Muscle of leg (tissue), 11 donors: ENCODE data around the gene CYP27C1. TPM values are rescaled to one million over a fixed set of nuclear protein-coding genes. Genes with fewer than 3 reads are reported as not detected.

Source experiments
- DNase-seq: peaks from one replicate; pipeline ENCODE4 v3.0.0; 2013
- H3K27ac ChIP-seq: one replicate; pipeline ENCODE4 v1.5.1; 2013; ENCODE audit warnings: mild to moderate bottlenecking, low read length, control low read depth
- H3K27me3 ChIP-seq: one replicate; pipeline ENCODE4 v1.6.1; 2013; ENCODE audit warnings: low read length; ENCODE audit not compliant: control insufficient read depth, insufficient read depth
- H3K36me3 ChIP-seq: one replicate; pipeline ENCODE4 v1.6.1; 2013; ENCODE audit warnings: low read length; ENCODE audit not compliant: control insufficient read depth, insufficient read depth
- H3K4me1 ChIP-seq: one replicate; pipeline ENCODE4 v1.6.1; 2013; ENCODE audit warnings: low read length; ENCODE audit not compliant: control insufficient read depth, insufficient read depth
- H3K4me3 ChIP-seq: one replicate; pipeline ENCODE4 v1.5.1; 2013; ENCODE audit warnings: low read length, control low read depth
- H3K9me3 ChIP-seq: replicated peaks from 2 replicates; pipeline ENCODE4 v1.6.1; 2013; ENCODE audit warnings: low read depth, low read length; ENCODE audit not compliant: control insufficient read depth
- WGBS: methylation state at CpG from one replicate; pipeline ENCODE4 v1.1.5; 2013; ENCODE audit warnings: missing lambda C conversion rate; ENCODE audit not compliant: insufficient coverage; 5-methylcytosine and 5-hydroxymethylcytosine counted together
- polyA plus RNA-seq, 8 donors: library from polyadenylated mRNA; unstranded; fragments of 120-200 nt; gene quantifications; one replicate each; pipeline versions ENCODE4 v1.2.1 to v1.2.3, GENCODE V29; 2013; ENCODE audit warnings: inconsistent platforms in 1 of 8, low replicate concordance in 1 of 8; ENCODE audit not compliant: insufficient read length in 8 of 8, insufficient read depth in 1 of 8
- total RNA-seq: library from RNA; stranded (reverse); fragments of 120-200 nt; gene quantifications from one replicate; pipeline ENCODE4 v1.2.4, GENCODE V29; 2013

CYP27C1 gene
- total and polyA plus RNA-seq, 9 donors: 2.3 to 7.8 (median 5.0) TPM

- DNase-seq: no peak
- WGBS: 60% methylated on average over 12 of the region's 13 CpGs
These were observed 79.6 kb downstream of the CYP27C1 start for GRCh38 chr2:127140538-127140937.

GRCh38 chr2:127139766-127140165 lies 80.3 kb downstream of the CYP27C1 start:
- Histone ChIP-seq H3K9me3 (no peaks in the 10 kb centered on the region), H3K4me3 (no peak overlapping the region), H3K27ac (no peak overlapping the region), H3K4me1 (peaks cover 54% of the 10 kb centered on the region), H3K27me3 (no peaks in the 10 kb centered on the region), H3K36me3 (no peaks in the 10 kb centered on the region)
- DNase-seq: no peak
- WGBS: 50% methylated on average over 1 of the region's 2 CpGs

More at GRCh38 chr2:127140538-127140937, 79.6 kb downstream of the CYP27C1 start:
- H3K36me3 ChIP-seq: no peaks in the 10 kb centered on the region
- no peak overlapping the region for H3K4me3 ChIP-seq
- no peak overlapping the region for H3K27ac ChIP-seq
- H3K9me3 ChIP-seq: no peaks in the 10 kb centered on the region
- no peaks in the 10 kb centered on the region for H3K27me3 ChIP-seq
- H3K4me1 ChIP-seq: peaks cover 49% of the 10 kb centered on the region

- no peaks in the 10 kb centered on the region for H3K27me3 ChIP-seq
- no peak for DNase-seq
- H3K4me3 ChIP-seq: no peak overlapping the region
- no peaks in the 10 kb centered on the region for H3K36me3 ChIP-seq
- H3K9me3 ChIP-seq: no peaks in the 10 kb centered on the region
- peaks cover 45% of the 10 kb centered on the region for H3K4me1 ChIP-seq
- H3K27ac ChIP-seq: no peak overlapping the region
- 81% methylated on average over 10 of the region's 12 CpGs for WGBS
These were observed 81.8 kb downstream of the CYP27C1 start for GRCh38 chr2:127138281-127138680.

GRCh38 chr2:127137741-127138140 lies 82.4 kb downstream of the CYP27C1 start:
- peaks cover 41% of the 10 kb centered on the region for H3K4me1 ChIP-seq
- H3K27me3 ChIP-seq: no peaks in the 10 kb centered on the region
- no peaks in the 10 kb centered on the region for H3K9me3 ChIP-seq
- H3K36me3 ChIP-seq: no peaks in the 10 kb centered on the region
- WGBS: 97% methylated on average over 12 of the region's 15 CpGs
- no peak overlapping the region for H3K27ac ChIP-seq
- H3K4me3 ChIP-seq: no peak overlapping the region
- DNase-seq: no peak

GRCh38 chr2:127137225-127137624 lies 82.9 kb downstream of the CYP27C1 start:
- Histone ChIP-seq H3K27me3 (no peaks in the 10 kb centered on the region), H3K36me3 (no peaks in the 10 kb centered on the region), H3K9me3 (no peaks in the 10 kb centered on the region), H3K4me1 (peaks cover 40% of the 10 kb centered on the region), H3K4me3 (no peak overlapping the region), H3K27ac (no peak overlapping the region)
- DNase-seq: no peak
- WGBS: 89% methylated on average over 12 of the region's 12 CpGs

- Histone ChIP-seq H3K27ac (peak overlapping the region; percentile 82), H3K4me3 (no peak overlapping the region), H3K4me1 (peaks cover 35% of the 10 kb centered on the region), H3K9me3 (no peaks in the 10 kb centered on the region), H3K36me3 (no peaks in the 10 kb centered on the region), H3K27me3 (no peaks in the 10 kb centered on the region)
- 63% methylated on average over 2 of the region's 15 CpGs for WGBS
- peak; percentile 71 for DNase-seq
These were observed 85.0 kb downstream of the CYP27C1 start for GRCh38 chr2:127134833-127135830.

- Histone ChIP-seq H3K27me3 (no peaks in the 10 kb centered on the region), H3K36me3 (no peaks in the 10 kb centered on the region), H3K27ac (no peak overlapping the region), H3K9me3 (no peaks in the 10 kb centered on the region), H3K4me3 (no peak overlapping the region), H3K4me1 (peaks cover 37% of the 10 kb centered on the region)
- no peak for DNase-seq
- WGBS: 89% methylated on average over 3 of the region's 4 CpGs
These were observed 85.9 kb downstream of the CYP27C1 start for GRCh38 chr2:127134235-127134634.

Other genes starting within 250 kb of the CYP27C1 start
- gene BIN1, start 113.1 kb downstream of the CYP27C1 start, total RNA-seq: 725 TPM
- gene BIN1, start 113.1 kb downstream of the CYP27C1 start, polyA plus RNA-seq: 100 to 1,000 TPM; 556 to 946 (median 849) TPM
- 26.3 TPM for gene ERCC3, start 73.8 kb upstream of the CYP27C1 start, total RNA-seq
- 10 to 100 TPM; 37.9 to 47.7 (median 41.7) TPM for gene ERCC3, start 73.8 kb upstream of the CYP27C1 start, polyA plus RNA-seq
- 28.4 TPM for gene MAP3K2, start 167.7 kb upstream of the CYP27C1 start, total RNA-seq
- 10 to 100 TPM; 10.8 to 17.8 (median 16.1) TPM for gene MAP3K2, start 167.7 kb upstream of the CYP27C1 start, polyA plus RNA-seq
- 0.04 TPM for gene PROC, start 198.1 kb upstream of the CYP27C1 start, total RNA-seq
- 1 to 10 TPM in 1 of 8 donors, under 1 TPM in 7; 0.16 to 1.2 (median 0.44) TPM for gene PROC, start 198.1 kb upstream of the CYP27C1 start, polyA plus RNA-seq